ENCODE data around the gene AFAP1L1.

DNA sequence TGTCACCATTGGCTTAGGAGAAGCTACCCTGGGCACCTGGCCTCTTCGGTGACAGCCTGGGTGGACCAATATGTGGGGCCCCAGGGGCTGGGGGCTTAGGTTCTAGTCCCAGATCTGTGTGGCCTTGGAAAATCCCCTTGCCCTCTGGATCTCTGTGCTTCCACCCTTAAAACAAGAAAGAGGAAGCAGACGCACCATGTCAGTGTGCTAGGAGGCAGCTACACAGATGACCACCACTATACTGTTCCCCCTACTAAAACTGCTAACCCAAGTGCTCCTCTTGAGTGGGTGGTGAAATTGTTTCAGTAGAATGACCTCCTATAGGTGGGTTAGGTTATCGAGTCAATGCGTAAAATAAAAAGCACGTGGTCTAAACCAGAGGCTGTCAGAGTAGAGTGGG, 31.0 kb downstream of the AFAP1L1 start:
- TF ChIP-seq POLR2A (IDR thresholded peaks at IDR 0.05; ENCODE audit: low read depth, low read length) (no peak), POLR2AphosphoS5 (IDR thresholded peaks at IDR 0.05; ENCODE audit: insufficient read depth, low read depth, low read length) (no peak), EZH2 (IDR thresholded peaks at IDR 0.05; ENCODE audit: borderline replicate concordance, low read depth, low read length, severe bottlenecking) (no peak), MYC (IDR thresholded peaks at IDR 0.05; ENCODE audit: low read depth, low read length) (no peak), GATA2 (IDR thresholded peaks at IDR 0.05; ENCODE audit: insufficient read depth, insufficient read length, low read depth, low read length) (no peak), JUN (IDR thresholded peaks at IDR 0.05; ENCODE audit: borderline replicate concordance, insufficient read depth, insufficient read length, low read depth) (no peak)
- TF ChIP-seq, protein P1, sequence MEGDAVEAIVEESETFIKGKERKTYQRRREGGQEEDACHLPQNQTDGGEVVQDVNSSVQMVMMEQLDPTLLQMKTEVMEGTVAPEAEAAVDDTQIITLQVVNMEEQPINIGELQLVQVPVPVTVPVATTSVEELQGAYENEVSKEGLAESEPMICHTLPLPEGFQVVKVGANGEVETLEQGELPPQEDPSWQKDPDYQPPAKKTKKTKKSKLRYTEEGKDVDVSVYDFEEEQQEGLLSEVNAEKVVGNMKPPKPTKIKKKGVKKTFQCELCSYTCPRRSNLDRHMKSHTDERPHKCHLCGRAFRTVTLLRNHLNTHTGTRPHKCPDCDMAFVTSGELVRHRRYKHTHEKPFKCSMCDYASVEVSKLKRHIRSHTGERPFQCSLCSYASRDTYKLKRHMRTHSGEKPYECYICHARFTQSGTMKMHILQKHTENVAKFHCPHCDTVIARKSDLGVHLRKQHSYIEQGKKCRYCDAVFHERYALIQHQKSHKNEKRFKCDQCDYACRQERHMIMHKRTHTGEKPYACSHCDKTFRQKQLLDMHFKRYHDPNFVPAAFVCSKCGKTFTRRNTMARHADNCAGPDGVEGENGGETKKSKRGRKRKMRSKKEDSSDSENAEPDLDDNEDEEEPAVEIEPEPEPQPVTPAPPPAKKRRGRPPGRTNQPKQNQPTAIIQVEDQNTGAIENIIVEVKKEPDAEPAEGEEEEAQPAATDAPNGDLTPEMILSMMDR (IDR thresholded peaks at IDR 0.05; ENCODE audit: extremely low read depth in 1 of 2, insufficient read depth in 1 of 2, low read depth in 1 of 2, low read length in 2 of 2): no peak
- TF ChIP-seq, protein P2, sequence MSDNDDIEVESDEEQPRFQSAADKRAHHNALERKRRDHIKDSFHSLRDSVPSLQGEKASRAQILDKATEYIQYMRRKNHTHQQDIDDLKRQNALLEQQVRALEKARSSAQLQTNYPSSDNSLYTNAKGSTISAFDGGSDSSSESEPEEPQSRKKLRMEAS (IDR thresholded peaks at IDR 0.05; ENCODE audit: insufficient read depth, insufficient read length): no peak
